Activated CD4-positive, CD25-positive, alpha-beta regulatory T cell treated with anti-CD3 and anti-CD28 coated beads, Interleukin-2, amount 50 U/mL, for 16 hours (primary cell): Measurements from ENCODE around the gene NPSR1.
"Not testable (repeated sequence)": the region's sequence is repeated elsewhere in the genome, so short reads cannot be mapped to it uniquely, and the experiment has no call there.

Source experiments
- DNase-seq: peaks from one replicate; pipeline ENCODE4 v3.0.0-alpha.2; 2020; ENCODE audit warnings: low read depth, low spot score

Gene NPSR1

GRCh38 chr7:34835901-34836600, 178.0 kb downstream of the NPSR1 start:
- DNase-seq, result no peak

- no peak for DNase-seq
These were observed 179.3 kb downstream of the NPSR1 start for GRCh38 chr7:34837316-34837715.

GRCh38 chr7:34837801-34838201, 179.8 kb downstream of the NPSR1 start:
- no peak for DNase-seq

- no peak for DNase-seq
These were observed 180.3 kb downstream of the NPSR1 start for GRCh38 chr7:34838329-34838728.

- no peak for DNase-seq
These were observed 181.6 kb downstream of the NPSR1 start for GRCh38 chr7:34839645-34840044.

- no peak for DNase-seq
These were observed 182.3 kb downstream of the NPSR1 start for GRCh38 chr7:34840176-34840785.

- no peak for DNase-seq
These were observed 183.3 kb downstream of the NPSR1 start for GRCh38 chr7:34841326-34841725.

- no peak for DNase-seq
These were observed 184.8 kb downstream of the NPSR1 start for GRCh38 chr7:34842782-34843181.

- no peak for DNase-seq
These were observed 186.4 kb downstream of the NPSR1 start for GRCh38 chr7:34844406-34844805.

- no peak for DNase-seq
These were observed 187.1 kb downstream of the NPSR1 start for GRCh38 chr7:34844936-34845665.

GRCh38 chr7:34845666-34846361, 187.8 kb downstream of the NPSR1 start:
- no peak for DNase-seq

GRCh38 chr7:34846976-34847375, 189.0 kb downstream of the NPSR1 start:
- DNase-seq, result no peak

GRCh38 chr7:34848670-34849069, 190.7 kb downstream of the NPSR1 start:
- DNase-seq, result no peak

- DNase-seq, result no peak
These were observed 191.3 kb downstream of the NPSR1 start for GRCh38 chr7:34849163-34849960.

- no peak for DNase-seq
These were observed 192.0 kb downstream of the NPSR1 start for GRCh38 chr7:34849986-34850385.

GRCh38 chr7:34850681-34851080, 192.7 kb downstream of the NPSR1 start:
- DNase-seq, result no peak

- no peak for DNase-seq
These were observed 193.4 kb downstream of the NPSR1 start for GRCh38 chr7:34851431-34851830.

- not testable (repeated sequence) for DNase-seq
These were observed 200.4 kb downstream of the NPSR1 start for GRCh38 chr7:34858444-34858843.

GRCh38 chr7:34859281-34859680, 201.3 kb downstream of the NPSR1 start:
- not testable (repeated sequence) for DNase-seq

- DNase-seq, result not testable (repeated sequence)
These were observed 208.2 kb downstream of the NPSR1 start for GRCh38 chr7:34866222-34866621.

GRCh38 chr7:34867341-34867740, 209.3 kb downstream of the NPSR1 start:
- DNase-seq, result not testable (repeated sequence)
